ENCODE results near the gene TMCC2.

DNA sequence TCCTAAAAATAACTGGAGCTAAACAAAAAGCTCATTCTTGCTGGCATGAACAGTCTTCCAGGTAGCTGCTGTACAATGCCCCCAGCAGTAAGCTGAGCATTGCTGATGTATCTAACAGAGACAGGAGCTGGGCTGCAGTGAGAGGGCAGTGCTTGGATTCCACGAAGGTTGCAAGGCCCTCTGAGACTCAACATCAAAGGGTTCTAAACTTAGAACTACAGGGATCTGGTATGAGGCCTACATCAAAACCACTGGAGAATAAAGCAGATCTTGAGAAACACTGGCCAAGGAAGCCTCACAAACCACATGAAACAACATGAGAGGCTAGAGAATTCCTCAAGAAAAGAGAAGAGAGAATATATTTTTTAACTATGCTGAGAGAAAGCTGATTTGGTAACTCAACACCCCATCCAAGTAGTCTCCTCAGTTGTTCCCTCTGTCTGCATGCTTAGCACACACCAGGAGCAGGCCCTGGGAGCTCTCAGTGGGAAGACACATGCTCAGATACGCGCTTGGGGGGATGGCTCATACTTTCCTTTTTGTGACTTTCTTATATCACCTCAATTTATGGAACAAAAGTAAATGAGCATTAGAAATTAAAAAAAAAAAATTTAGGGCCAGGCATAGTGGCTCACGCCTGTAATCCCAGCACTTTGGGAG lies 43.9 kb upstream of the TMCC2 start:
- no peak for TF ChIP-seq EZH2 (IDR thresholded peaks at IDR 0.05; ENCODE audit: borderline replicate concordance, insufficient read depth, low read depth, low read length, poor library complexity, severe bottlenecking)
- TF ChIP-seq, protein P1, sequence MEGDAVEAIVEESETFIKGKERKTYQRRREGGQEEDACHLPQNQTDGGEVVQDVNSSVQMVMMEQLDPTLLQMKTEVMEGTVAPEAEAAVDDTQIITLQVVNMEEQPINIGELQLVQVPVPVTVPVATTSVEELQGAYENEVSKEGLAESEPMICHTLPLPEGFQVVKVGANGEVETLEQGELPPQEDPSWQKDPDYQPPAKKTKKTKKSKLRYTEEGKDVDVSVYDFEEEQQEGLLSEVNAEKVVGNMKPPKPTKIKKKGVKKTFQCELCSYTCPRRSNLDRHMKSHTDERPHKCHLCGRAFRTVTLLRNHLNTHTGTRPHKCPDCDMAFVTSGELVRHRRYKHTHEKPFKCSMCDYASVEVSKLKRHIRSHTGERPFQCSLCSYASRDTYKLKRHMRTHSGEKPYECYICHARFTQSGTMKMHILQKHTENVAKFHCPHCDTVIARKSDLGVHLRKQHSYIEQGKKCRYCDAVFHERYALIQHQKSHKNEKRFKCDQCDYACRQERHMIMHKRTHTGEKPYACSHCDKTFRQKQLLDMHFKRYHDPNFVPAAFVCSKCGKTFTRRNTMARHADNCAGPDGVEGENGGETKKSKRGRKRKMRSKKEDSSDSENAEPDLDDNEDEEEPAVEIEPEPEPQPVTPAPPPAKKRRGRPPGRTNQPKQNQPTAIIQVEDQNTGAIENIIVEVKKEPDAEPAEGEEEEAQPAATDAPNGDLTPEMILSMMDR (IDR thresholded peaks at IDR 0.05) = no peak
